CD4-positive, CD25-positive, alpha-beta regulatory T cell (primary cell): ENCODE measurements around the gene CD53. TPM values are rescaled to one million over a fixed set of nuclear protein-coding genes. Genes with fewer than 3 reads are reported as not detected.

Source experiments
- ATAC-seq, 2 donors: fragments of 150-1000 bp; cut with Tn5 transposase; one replicate each; pipeline ENCODE4 v1.10.0; 2021; ENCODE audit warnings: low read depth in 2 of 2, moderate number of reproducible peaks in 2 of 2, moderate library complexity in 1 of 2
- DNase-seq, 3 donors: peaks; one replicate each; pipeline versions ENCODE4 v3.0.0 to v3.0.0-alpha.2; 2012 to 2022; ENCODE audit warnings: mixed read lengths in 1 of 3
- H3K27ac ChIP-seq: one replicate; pipeline ENCODE4 v1.7.0; 2013; ENCODE audit warnings: mild to moderate bottlenecking, low read length; ENCODE audit not compliant: insufficient read depth, poor library complexity, severe bottlenecking
- H3K27me3 ChIP-seq: one replicate; pipeline ENCODE4 v1.7.0; 2013; ENCODE audit warnings: low read length; ENCODE audit not compliant: control insufficient read depth, insufficient read depth
- H3K36me3 ChIP-seq: one replicate; pipeline ENCODE4 v1.7.0; 2013; ENCODE audit warnings: mild to moderate bottlenecking, low read length, moderate library complexity; ENCODE audit not compliant: control insufficient read depth, insufficient read depth
- H3K4me1 ChIP-seq: 2 replicates; pipeline ENCODE4 v1.7.0; 2013; ENCODE audit warnings: mild to moderate bottlenecking, low read length; ENCODE audit not compliant: insufficient read depth, control insufficient read depth, poor library complexity, severe bottlenecking
- H3K4me3 ChIP-seq: one replicate; pipeline ENCODE4 v1.7.0; 2013; ENCODE audit warnings: low read depth, mild to moderate bottlenecking, low read length, moderate library complexity
- H3K9me3 ChIP-seq, 2 experiments: 1 replicate in 1 of 2; 2 replicates in 1 of 2; pipeline ENCODE4 v1.7.0; 2013; ENCODE audit warnings: low read length in 2 of 2, mild to moderate bottlenecking in 1 of 2, moderate library complexity in 1 of 2; ENCODE audit not compliant: control insufficient read depth in 2 of 2
- H3K27ac Mint-ChIP-seq, 3 donors: one replicate each; pipeline ENCODE4 v1.8.0; 2020 to 2022; ENCODE audit warnings: mild to moderate bottlenecking in 3 of 3, mixed read lengths in 3 of 3, moderate library complexity in 2 of 3
- H3K27me3 Mint-ChIP-seq: one replicate; pipeline ENCODE4 v1.8.0; 2022; ENCODE audit warnings: mild to moderate bottlenecking, mixed read lengths
- H3K36me3 Mint-ChIP-seq: one replicate; pipeline ENCODE4 v1.8.0; 2020; ENCODE audit warnings: mixed read lengths
- H3K4me1 Mint-ChIP-seq, 4 donors: one replicate each; pipeline ENCODE4 v1.8.0; 2020 to 2022; ENCODE audit warnings: mixed read lengths in 4 of 4, mild to moderate bottlenecking in 1 of 4
- H3K4me3 Mint-ChIP-seq, 4 donors: one replicate each; pipeline ENCODE4 v1.8.0; 2020 to 2022; ENCODE audit warnings: mild to moderate bottlenecking in 4 of 4, mixed read lengths in 4 of 4, moderate library complexity in 3 of 4
- H3K9me3 Mint-ChIP-seq, 7 donors: one replicate each; pipeline ENCODE4 v1.8.0; 2020 to 2022; ENCODE audit warnings: mixed read lengths in 7 of 7, mild to moderate bottlenecking in 3 of 7, moderate library complexity in 2 of 7
- polyA plus RNA-seq, 4 donors: library from polyadenylated mRNA; unstranded; fragments of 300-500 nt; fragmentation: Illumina TruSeq; gene quantifications; one replicate each; pipeline ENCODE4 v1.2.3, GENCODE V29; 2021
- total RNA-seq: library from RNA; stranded (reverse); gene quantifications from one replicate; pipeline ENCODE4 v1.2.3, GENCODE V29; 2022

Gene CD53
- total and polyA plus RNA-seq, 5 donors from 2014 or later: 397 to 1,251 (median 1,152) TPM

DNA sequence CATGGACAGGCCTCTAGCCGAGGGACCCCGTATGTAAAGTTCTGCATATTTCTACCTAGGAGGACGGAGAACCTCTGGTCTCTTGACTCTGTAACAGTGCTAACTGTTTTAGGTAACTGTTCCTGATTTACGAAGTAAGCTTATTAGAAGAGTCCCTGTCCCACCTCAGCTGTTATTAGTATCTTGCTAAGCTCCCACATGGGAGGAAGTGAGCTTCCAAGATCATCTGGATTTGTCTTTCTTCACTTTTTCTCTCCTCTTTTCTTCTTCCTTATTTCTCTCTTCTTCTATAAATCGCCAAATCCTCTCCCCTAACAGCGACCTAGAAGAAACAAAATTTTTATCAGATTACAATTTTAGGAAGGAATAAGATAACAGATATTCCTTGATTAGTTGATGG is 4.4 kb downstream of the CD53 start:
- peak overlapping the region; percentile 93 to 99 (median 97) for H3K4me3 Mint-ChIP-seq
- H3K9me3 ChIP-seq: no peaks in the 10 kb centered on the region
- no peak for DNase-seq
- ATAC-seq: no peak
- H3K27me3 Mint-ChIP-seq: no peaks in the 10 kb centered on the region
- peaks cover 47% of the 10 kb centered on the region for H3K36me3 Mint-ChIP-seq
- peaks cover 77% of the 10 kb centered on the region for H3K4me1 ChIP-seq
- peaks cover 22 to 61% (median 44%) of the 10 kb centered on the region in 4 donors for H3K4me1 Mint-ChIP-seq
- peaks cover 0 to 3% (median 0%) of the 10 kb centered on the region in 7 donors for H3K9me3 Mint-ChIP-seq
- H3K27ac ChIP-seq: peak overlapping the region; percentile 96
- peak overlapping the region; percentile 86 to 96 (median 89) for H3K27ac Mint-ChIP-seq
- H3K4me3 ChIP-seq: peak overlapping the region; percentile 99
- no peaks in the 10 kb centered on the region for H3K27me3 ChIP-seq
- peaks cover 3% of the 10 kb centered on the region for H3K36me3 ChIP-seq

GRCh38 chr1:110877776-110878175 is 4.8 kb downstream of the CD53 start:
- no peaks in the 10 kb centered on the region for H3K9me3 ChIP-seq
- H3K36me3 ChIP-seq: peaks cover 3% of the 10 kb centered on the region
- peaks cover 77% of the 10 kb centered on the region for H3K4me1 ChIP-seq
- peak overlapping the region; percentile 96 for H3K27ac ChIP-seq
- no peak for DNase-seq
- Mint-ChIP-seq H3K27me3 (no peaks in the 10 kb centered on the region), H3K4me1 (peaks cover 22 to 61% (median 44%) of the 10 kb centered on the region in 4 donors), H3K9me3 (peaks cover 0 to 3% (median 0%) of the 10 kb centered on the region in 7 donors), H3K4me3 (peak overlapping the region; percentile 93 to 99 (median 97)), H3K27ac (peak overlapping the region; percentile 86 to 96 (median 89)), H3K36me3 (peaks cover 46% of the 10 kb centered on the region)
- no peaks in the 10 kb centered on the region for H3K27me3 ChIP-seq
- no peak for ATAC-seq
- H3K4me3 ChIP-seq: peak overlapping the region; percentile 99

DNA sequence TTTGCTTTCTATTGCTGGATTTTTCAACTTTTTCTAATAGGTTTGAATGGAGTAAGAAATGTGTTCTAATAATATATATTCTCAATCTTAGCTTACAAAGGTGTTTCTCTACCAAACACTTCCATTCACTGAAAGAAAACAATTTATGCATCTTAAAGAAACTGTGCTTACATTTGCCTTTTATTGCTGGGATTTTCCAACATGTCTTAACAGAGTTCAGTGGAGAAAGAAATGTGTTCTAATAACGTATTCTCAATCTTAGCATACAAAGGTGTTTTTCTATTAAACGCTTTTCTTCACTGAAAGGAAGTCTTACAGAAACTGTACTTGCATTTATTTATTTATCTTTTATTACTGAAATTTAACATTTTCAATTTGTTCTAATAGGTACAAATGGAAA is 5.6 kb downstream of the CD53 start:
- H3K4me1 ChIP-seq: peaks cover 84% of the 10 kb centered on the region
- peaks cover 3% of the 10 kb centered on the region for H3K36me3 ChIP-seq
- Mint-ChIP-seq H3K36me3 (peaks cover 42% of the 10 kb centered on the region), H3K27me3 (no peaks in the 10 kb centered on the region), H3K27ac (peak overlapping the region in 2 of 3 donors; percentile 46 to 94), H3K9me3 (peaks cover 0 to 3% (median 0%) of the 10 kb centered on the region in 7 donors), H3K4me1 (peaks cover 30 to 68% (median 50%) of the 10 kb centered on the region in 4 donors), H3K4me3 (peak overlapping the region; percentile 93 to 99 (median 96))
- ATAC-seq: no peak
- H3K27me3 ChIP-seq: no peaks in the 10 kb centered on the region
- H3K4me3 ChIP-seq: peak overlapping the region; percentile 99
- H3K9me3 ChIP-seq: no peaks in the 10 kb centered on the region
- peak overlapping the region; percentile 96 for H3K27ac ChIP-seq
- DNase-seq: no peak

DNA sequence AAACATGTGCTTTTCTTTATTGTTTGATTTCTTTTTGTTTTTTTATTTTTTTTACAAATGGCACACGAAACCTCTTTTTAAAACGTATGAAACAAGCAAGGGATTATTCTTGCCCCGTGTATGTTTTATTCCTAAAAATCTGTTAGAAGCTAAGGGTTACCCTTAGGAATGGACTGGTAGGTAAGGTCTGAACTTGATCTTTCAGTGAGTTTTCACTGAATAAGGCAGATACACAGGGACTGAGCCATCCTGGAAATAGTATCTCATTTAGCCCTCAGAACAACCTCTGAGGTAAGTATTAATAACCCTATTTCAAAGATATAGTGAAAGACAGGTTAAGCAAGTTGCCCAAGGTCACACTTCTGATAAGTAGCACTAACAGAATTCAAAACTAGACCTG is 6.0 kb downstream of the CD53 start:
- peaks cover 42% of the 10 kb centered on the region for H3K36me3 Mint-ChIP-seq
- peaks cover 0 to 3% (median 0%) of the 10 kb centered on the region in 7 donors for H3K9me3 Mint-ChIP-seq
- no peaks in the 10 kb centered on the region for H3K27me3 Mint-ChIP-seq
- DNase-seq (no peak), ATAC-seq (no peak)
- H3K4me1 Mint-ChIP-seq: peaks cover 34 to 71% (median 54%) of the 10 kb centered on the region in 4 donors
- peak overlapping the region; percentile 21 to 94 (median 46) for H3K27ac Mint-ChIP-seq
- peaks cover 88% of the 10 kb centered on the region for H3K4me1 ChIP-seq
- H3K4me3 Mint-ChIP-seq: peak overlapping the region; percentile 72 to 95 (median 88)
- peak overlapping the region; percentile 99 for H3K4me3 ChIP-seq
- H3K27me3 ChIP-seq: no peaks in the 10 kb centered on the region
- no peaks in the 10 kb centered on the region for H3K9me3 ChIP-seq
- peaks cover 3% of the 10 kb centered on the region for H3K36me3 ChIP-seq
- peak overlapping the region; percentile 96 for H3K27ac ChIP-seq

DNA sequence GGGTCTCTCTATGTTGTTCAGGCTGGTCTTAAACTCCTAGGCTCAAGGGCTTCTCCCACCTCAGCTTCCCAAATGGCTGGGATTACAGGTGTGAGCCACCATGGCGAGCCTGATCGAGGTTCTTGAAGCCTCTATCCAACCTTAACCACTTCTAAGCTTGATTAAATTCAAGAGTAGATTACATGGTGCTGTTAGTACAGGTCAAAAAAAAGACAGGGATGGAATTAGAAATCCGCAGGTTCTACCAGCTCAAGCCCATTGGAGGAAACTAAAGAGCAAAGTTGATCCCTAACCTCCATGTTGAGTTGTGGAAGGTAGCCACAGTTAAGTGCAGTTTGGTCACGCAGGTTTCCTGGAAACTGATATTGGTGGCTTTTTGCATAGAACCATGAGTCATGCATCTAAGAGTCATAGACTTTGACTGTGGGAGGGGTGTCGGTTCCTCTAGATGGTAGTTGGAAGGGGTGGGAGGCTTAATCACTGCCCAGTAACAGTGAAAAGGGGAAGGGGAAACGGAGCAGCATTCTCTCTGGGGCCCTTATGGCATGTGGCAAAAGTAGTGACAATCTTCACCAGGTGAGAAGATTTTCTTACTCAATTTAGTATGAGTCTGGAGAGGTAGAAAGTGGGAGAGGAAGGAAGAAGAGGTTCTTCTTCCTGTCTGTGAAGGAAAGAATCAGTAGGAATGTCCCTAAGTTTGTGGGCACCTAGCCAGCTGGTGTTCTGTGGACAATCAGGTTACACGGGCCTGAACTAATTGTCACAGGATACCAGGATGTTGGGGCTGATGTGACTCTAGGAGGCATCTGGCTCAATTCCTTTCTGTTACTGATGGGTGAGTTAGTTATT is 7.0 kb downstream of the CD53 start:
- peaks cover 3% of the 10 kb centered on the region for H3K36me3 ChIP-seq
- H3K27ac ChIP-seq: peak overlapping the region; percentile 96
- DNase-seq: peak in 2 of 3 donors; percentile 41 to 92
- H3K27ac Mint-ChIP-seq: peak overlapping the region; percentile 94 to 99 (median 95)
- H3K4me3 ChIP-seq: peak overlapping the region; percentile 99
- no peaks in the 10 kb centered on the region for H3K9me3 ChIP-seq
- peak overlapping the region; percentile 84 to 95 (median 91) for H3K4me3 Mint-ChIP-seq
- peaks cover 98% of the 10 kb centered on the region for H3K4me1 ChIP-seq
- peaks cover 44 to 81% (median 62%) of the 10 kb centered on the region in 4 donors for H3K4me1 Mint-ChIP-seq
- peaks cover 45% of the 10 kb centered on the region for H3K36me3 Mint-ChIP-seq
- no peaks in the 10 kb centered on the region for H3K27me3 Mint-ChIP-seq
- peak; percentile 62 for ATAC-seq
- no peaks in the 10 kb centered on the region for H3K27me3 ChIP-seq
- H3K9me3 Mint-ChIP-seq: peaks cover 0 to 3% (median 0%) of the 10 kb centered on the region in 7 donors

DNA sequence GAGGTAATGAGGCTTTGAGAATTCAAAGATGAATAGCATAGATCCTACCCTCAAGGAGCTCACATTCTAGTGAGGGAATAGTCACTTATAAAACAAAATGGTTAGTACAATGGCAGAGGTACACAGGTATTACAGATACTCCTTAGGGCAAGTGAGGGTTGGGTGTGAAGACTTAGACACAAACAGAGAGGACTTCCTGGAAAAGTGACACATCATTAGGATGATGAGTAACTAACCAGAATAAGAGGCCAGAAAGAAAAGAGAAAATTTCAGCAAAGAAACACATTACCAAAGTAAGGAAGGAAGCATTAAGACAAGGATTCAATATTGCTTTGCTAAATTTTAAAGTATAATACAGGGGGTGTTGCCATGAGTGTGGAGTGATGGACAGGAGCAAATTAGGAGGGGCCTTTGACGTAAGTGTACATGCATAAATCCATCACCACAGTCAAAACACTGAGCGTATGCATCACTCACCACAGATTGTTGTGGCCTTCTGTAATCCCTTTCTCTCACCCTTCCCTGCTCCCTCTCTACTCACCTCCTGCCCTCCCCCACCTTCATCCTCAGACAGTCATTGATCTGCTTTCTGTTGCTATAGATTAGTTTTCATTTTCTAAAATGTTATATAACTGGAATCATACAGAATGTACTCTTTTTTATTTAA is 7.9 kb downstream of the CD53 start:
- peaks cover 95% of the 10 kb centered on the region for H3K4me1 ChIP-seq
- peaks cover 0 to 3% (median 0%) of the 10 kb centered on the region in 7 donors for H3K9me3 Mint-ChIP-seq
- no peaks in the 10 kb centered on the region for H3K27me3 ChIP-seq
- peak overlapping the region; percentile 94 to 99 (median 95) for H3K27ac Mint-ChIP-seq
- peaks cover 45 to 84% (median 62%) of the 10 kb centered on the region in 4 donors for H3K4me1 Mint-ChIP-seq
- ATAC-seq (peak; percentile 64 to 67), DNase-seq (peak; percentile 43 to 78 (median 52))
- peaks cover 42% of the 10 kb centered on the region for H3K36me3 Mint-ChIP-seq
- H3K4me3 ChIP-seq: peak overlapping the region; percentile 99
- no peaks in the 10 kb centered on the region for H3K9me3 ChIP-seq
- no peaks in the 10 kb centered on the region for H3K27me3 Mint-ChIP-seq
- peak overlapping the region; percentile 96 for H3K27ac ChIP-seq
- peak overlapping the region; percentile 84 to 95 (median 91) for H3K4me3 Mint-ChIP-seq
- H3K36me3 ChIP-seq: peaks cover 1% of the 10 kb centered on the region

DNA sequence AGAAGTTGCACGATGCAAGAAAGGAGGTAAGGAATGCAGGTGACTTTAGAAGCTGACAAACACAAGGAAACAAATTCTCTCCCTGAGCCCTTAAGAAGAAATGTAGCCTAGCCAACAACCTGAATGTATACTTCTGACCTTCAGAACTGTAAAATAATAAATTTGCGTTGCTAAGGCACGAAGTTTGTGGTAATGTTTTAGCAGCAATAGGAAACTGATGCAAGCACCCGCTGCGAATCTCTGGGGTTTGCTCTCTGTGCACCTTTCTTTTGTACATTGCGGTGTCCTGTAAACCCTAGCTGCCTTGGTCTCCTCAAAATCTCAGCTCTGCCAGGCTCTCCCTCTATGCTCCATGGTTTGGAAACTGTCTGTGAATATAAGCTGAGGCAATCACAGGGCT is 15.1 kb downstream of the CD53 start:
- Histone ChIP-seq H3K36me3 (peaks cover 36% of the 10 kb centered on the region), H3K4me3 (peak overlapping the region; percentile 77), H3K27ac (peak overlapping the region; percentile 43), H3K4me1 (peaks cover 91% of the 10 kb centered on the region), H3K9me3 (no peaks in the 10 kb centered on the region), H3K27me3 (no peaks in the 10 kb centered on the region)
- Mint-ChIP-seq H3K27ac (peak overlapping the region; percentile 39 to 89 (median 76)), H3K9me3 (no peaks in the 10 kb centered on the region), H3K36me3 (peaks cover 42% of the 10 kb centered on the region), H3K4me3 (peak overlapping the region; percentile 26 to 73 (median 52)), H3K27me3 (no peaks in the 10 kb centered on the region), H3K4me1 (peaks cover 57 to 94% (median 73%) of the 10 kb centered on the region in 4 donors)
- ATAC-seq: no peak
- no peak for DNase-seq
